B cell (primary cell): ENCODE results near the gene NOC2L. TPM values are rescaled to one million over a fixed set of nuclear protein-coding genes. Genes with fewer than 3 reads are reported as not detected.

ENCODE experiments used
- ATAC-seq: fragments of 200-7000 bp; cut with Tn5 transposase; one replicate; pipeline ENCODE4 v1.10.0; 2021; ENCODE audit warnings: low read depth, mild to moderate bottlenecking, moderate number of reproducible peaks, moderate library complexity
- CTCF ChIA-PET: fragments of 350-600 bp; sonication (Branson Sonifier 250); formaldehyde crosslinking; loops from one replicate; lab custom pipeline; 2021; ENCODE audit warnings: antibody characterized with exemption, inconsistent platforms; lab: Charles Lee
- POLR2A ChIA-PET: fragments of 350-600 bp; sonication (Branson Sonifier 250); formaldehyde crosslinking; loops from one replicate; lab custom pipeline; 2021; ENCODE audit warnings: antibody characterized with exemption; lab: Charles Lee
- DNase-seq: peaks from one replicate; pipeline ENCODE4 v3.0.0; 2013
- H2AFZ ChIP-seq: 2 replicates; pipeline ENCODE4 v1.6.1; 2012; ENCODE audit warnings: mild to moderate bottlenecking, low read depth, low read length; ENCODE audit not compliant: insufficient read depth, poor library complexity, severe bottlenecking
- H3K27ac ChIP-seq, 2 donors: 1 replicate in 1 of 2; 2 replicates in 1 of 2; pipeline ENCODE4 v1.5.1; 2012 to 2013; ENCODE audit warnings: low read length in 2 of 2, mild to moderate bottlenecking in 2 of 2, moderate library complexity in 1 of 2
- H3K27me3 ChIP-seq, 4 experiments: fragments of 200-600 bp in 1 of 4; sonication (generic) in 1 of 4; replicated peaks in 1 of 4; 1 replicate in 2 of 4; 2 replicates in 2 of 4; pipeline versions ENCODE4 v1.6.1 to v1.7.0; 2013 to 2016; ENCODE audit warnings: low read length in 3 of 4, mild to moderate bottlenecking in 2 of 4, mixed read lengths in 1 of 4, moderate library complexity in 1 of 4; ENCODE audit not compliant: insufficient read depth in 4 of 4, control insufficient read depth in 3 of 4; ENCODE audit errors: control extremely low read depth in 1 of 4
- H3K36me3 ChIP-seq, 2 experiments: replicated peaks in 1 of 2; 1 replicate in 1 of 2; 2 replicates in 1 of 2; pipeline versions ENCODE4 v1.6.1 to v1.7.1; 2013; ENCODE audit warnings: low read length in 1 of 2; ENCODE audit not compliant: insufficient read depth in 2 of 2, control insufficient read depth in 1 of 2; ENCODE audit errors: control extremely low read depth in 1 of 2, extremely low read depth in 1 of 2
- H3K4me1 ChIP-seq, 2 donors: fragments of 200-600 bp in 1 of 2; sonication (generic) in 1 of 2; 1 replicate in 1 of 2; 2 replicates in 1 of 2; pipeline versions ENCODE4 v1.5.1 to v1.6.1; 2013 to 2017; ENCODE audit warnings: low read length in 2 of 2; ENCODE audit not compliant: control insufficient read depth in 2 of 2, insufficient read depth in 2 of 2
- H3K4me2 ChIP-seq: replicated peaks from 2 replicates; pipeline ENCODE3; 2012; ENCODE audit warnings: mild to moderate bottlenecking, low read depth, low read length; ENCODE audit not compliant: poor library complexity, severe bottlenecking
- H3K4me3 ChIP-seq, 5 experiments: fragments of 200-600 bp in 1 of 5; sonication (generic) in 1 of 5; 1 replicate in 3 of 5; 2 replicates in 2 of 5; pipeline versions ENCODE4 v1.5.1 to v1.7.0; 2011 to 2016; ENCODE audit warnings: low read length in 4 of 5, mild to moderate bottlenecking in 4 of 5, low read depth in 2 of 5, control low read depth in 1 of 5, moderate library complexity in 1 of 5; ENCODE audit not compliant: insufficient read depth in 1 of 5; ENCODE audit errors: control extremely low read depth in 1 of 5, extremely low read depth in 1 of 5
- H3K79me2 ChIP-seq: fragments of 200-600 bp; sonication (generic); one replicate; pipeline ENCODE4 v1.6.0; 2016; ENCODE audit warnings: low read length; ENCODE audit not compliant: control insufficient read depth, insufficient read depth
- H3K9ac ChIP-seq: fragments of 200-600 bp; sonication (generic); 2 replicates; pipeline ENCODE4 v1.6.1; 2017; ENCODE audit warnings: mild to moderate bottlenecking, low read length, moderate library complexity
- H3K9me3 ChIP-seq, 3 donors: one replicate each; pipeline versions ENCODE4 v1.6.1 to v1.7.1; 2013; ENCODE audit warnings: low read length in 2 of 3; ENCODE audit not compliant: control insufficient read depth in 2 of 3, insufficient read depth in 1 of 3; ENCODE audit errors: control extremely low read depth in 1 of 3
- H4K20me1 ChIP-seq: 2 replicates; pipeline ENCODE4 v1.6.0; 2012; ENCODE audit warnings: mild to moderate bottlenecking, low read length; ENCODE audit not compliant: insufficient read depth, control insufficient read depth, poor library complexity, severe bottlenecking
- H3K27ac Mint-ChIP-seq: one replicate; pipeline ENCODE4 v1.8.0; 2021; ENCODE audit warnings: mixed read lengths
- H3K27me3 Mint-ChIP-seq: one replicate; pipeline ENCODE4 v1.8.0; 2021; ENCODE audit warnings: mixed read lengths
- H3K4me1 Mint-ChIP-seq: one replicate; pipeline ENCODE4 v1.8.0; 2021; ENCODE audit warnings: mixed read lengths
- H3K4me3 Mint-ChIP-seq: one replicate; pipeline ENCODE4 v1.8.0; 2021; ENCODE audit warnings: mixed read lengths
- H3K9me3 Mint-ChIP-seq: one replicate; pipeline ENCODE4 v1.8.0; 2022; ENCODE audit warnings: mixed read lengths; ENCODE audit not compliant: insufficient read depth
- EZH2 ChIP-seq: IDR thresholded peaks from 2 replicates; pipeline ENCODE4 v1.6.1; 2012; ENCODE audit warnings: borderline replicate concordance, low read depth, mild to moderate bottlenecking, moderate library complexity, low read length; ENCODE audit not compliant: insufficient read depth, poor library complexity, severe bottlenecking
- WGBS: methylation state at CpG from one replicate; pipeline ENCODE4 v1.1.5; 2013; ENCODE audit warnings: missing lambda C conversion rate; ENCODE audit not compliant: insufficient coverage; 5-methylcytosine and 5-hydroxymethylcytosine counted together
- intact Hi-C: fragments of 100-400 bp; cut with micrococcal nuclease; formaldehyde crosslinking; loops from one replicate; pipeline ENCODE4 v1.10.0; 2022
- polyA plus RNA-seq: library from polyadenylated mRNA; depleted of rRNA; stranded (reverse); fragments of >200 nt; gene quantifications from 2 replicates; pipeline ENCODE4 v1.2.3, GENCODE V29; 2012
- small RNA-seq: library from RNA; depleted of rRNA; stranded (forward); fragments of <200 nt; gene quantifications from one replicate; pipeline ENCODE3, GENCODE V24; 2012; ENCODE audit warnings: low replicate concordance, low read depth; ENCODE audit not compliant: insufficient read length
- total RNA-seq, 2 donors: library from RNA; stranded (reverse); fragments of 120-200 nt in 1 of 2; gene quantifications; 1 replicate in 1 of 2; 2 replicates in 1 of 2; pipeline versions ENCODE4 v1.2.3 to v1.2.4, GENCODE V29; 2013 to 2022
- TF ChIP-seq, protein P1 (sequence below): fragments of 200-600 bp; IDR thresholded peaks from one replicate; pipeline ENCODE4 v1.8.0; 2022; ENCODE audit warnings: antibody characterized with exemption, mild to moderate bottlenecking

NOC2L gene
- total and polyA plus RNA-seq, 2 donors (not counting 1 experiment from before 2014, with no cell fraction given) = 48.0 to 64.1 TPM

DNA sequence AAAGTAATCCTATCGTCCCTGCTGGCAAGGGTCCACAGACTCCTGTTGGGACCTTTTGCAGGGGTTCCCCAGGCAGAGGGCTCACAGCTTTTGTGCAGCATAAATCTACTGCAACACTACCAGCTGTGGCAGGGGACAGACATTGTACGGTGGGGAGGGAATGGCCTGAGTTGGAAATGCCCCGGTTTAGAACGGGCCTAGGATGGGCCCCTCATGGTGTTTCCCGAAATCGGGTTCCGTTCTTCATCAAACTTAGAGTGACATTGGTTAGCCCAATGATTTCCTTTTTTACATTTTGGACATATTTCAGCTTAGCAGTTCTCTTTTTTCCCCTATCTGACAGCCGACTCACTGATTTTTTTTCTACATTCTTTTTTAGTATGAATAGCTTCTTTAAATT is 61.8 kb downstream of the NOC2L start:
- H3K27me3 Mint-ChIP-seq = peaks cover 54% of the 10 kb centered on the region
- H3K9me3 ChIP-seq = peaks cover 0 to 8% (median 0%) of the 10 kb centered on the region in 3 donors
- no peak overlapping the region for H3K9ac ChIP-seq
- no peaks in the 10 kb centered on the region for H3K9me3 Mint-ChIP-seq
- H2AFZ ChIP-seq = no peak overlapping the region
- H4K20me1 ChIP-seq = no peaks in the 10 kb centered on the region
- peaks cover 8% of the 10 kb centered on the region for H3K4me1 Mint-ChIP-seq
- H3K4me2 ChIP-seq = no peak overlapping the region
- POLR2A ChIA-PET = no interaction called here
- peaks cover 0 to 41% (median 12%) of the 10 kb centered on the region in 4 experiments for H3K27me3 ChIP-seq
- no peaks in the 10 kb centered on the region for H3K4me1 ChIP-seq
- CTCF ChIA-PET = no interaction called here
- no peak overlapping the region for H3K27ac Mint-ChIP-seq
- peak; percentile 10 for DNase-seq
- ATAC-seq = no peak
- TF ChIP-seq, protein P1, sequence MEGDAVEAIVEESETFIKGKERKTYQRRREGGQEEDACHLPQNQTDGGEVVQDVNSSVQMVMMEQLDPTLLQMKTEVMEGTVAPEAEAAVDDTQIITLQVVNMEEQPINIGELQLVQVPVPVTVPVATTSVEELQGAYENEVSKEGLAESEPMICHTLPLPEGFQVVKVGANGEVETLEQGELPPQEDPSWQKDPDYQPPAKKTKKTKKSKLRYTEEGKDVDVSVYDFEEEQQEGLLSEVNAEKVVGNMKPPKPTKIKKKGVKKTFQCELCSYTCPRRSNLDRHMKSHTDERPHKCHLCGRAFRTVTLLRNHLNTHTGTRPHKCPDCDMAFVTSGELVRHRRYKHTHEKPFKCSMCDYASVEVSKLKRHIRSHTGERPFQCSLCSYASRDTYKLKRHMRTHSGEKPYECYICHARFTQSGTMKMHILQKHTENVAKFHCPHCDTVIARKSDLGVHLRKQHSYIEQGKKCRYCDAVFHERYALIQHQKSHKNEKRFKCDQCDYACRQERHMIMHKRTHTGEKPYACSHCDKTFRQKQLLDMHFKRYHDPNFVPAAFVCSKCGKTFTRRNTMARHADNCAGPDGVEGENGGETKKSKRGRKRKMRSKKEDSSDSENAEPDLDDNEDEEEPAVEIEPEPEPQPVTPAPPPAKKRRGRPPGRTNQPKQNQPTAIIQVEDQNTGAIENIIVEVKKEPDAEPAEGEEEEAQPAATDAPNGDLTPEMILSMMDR = no peak
- TF ChIP-seq EZH2 = no peak
- no peak overlapping the region for H3K27ac ChIP-seq
- intact Hi-C loops = no loop called here
- no peak overlapping the region for H3K4me3 Mint-ChIP-seq
- WGBS = 3% methylated on average over 6 of the region's 8 CpGs
- no peak overlapping the region for H3K4me3 ChIP-seq
- no peaks in the 10 kb centered on the region for H3K36me3 ChIP-seq
- H3K79me2 ChIP-seq = no peaks in the 10 kb centered on the region

Small RNA genes lying within 50 kb of the gene (small RNA-seq; reads per million reads assigned to genes)
- gene AL645608.3 (not detected), gene AL645608.4 (not detected)

Other genes with a start within 250 kb of the NOC2L start
- not detected in 2 replicates for gene SAMD11, start 35.3 kb downstream of the NOC2L start, total RNA-seq
- gene SAMD11, start 35.3 kb downstream of the NOC2L start, polyA plus RNA-seq = not detected in 2 replicates
- gene KLHL17, start 1.3 kb upstream of the NOC2L start, total RNA-seq = 21.6 and 30.1 TPM in 2 replicates
- 57.1 and 57.5 TPM in 2 replicates for gene KLHL17, start 1.3 kb upstream of the NOC2L start, polyA plus RNA-seq
- gene PLEKHN1, start 7.2 kb upstream of the NOC2L start, total RNA-seq = 0.63 and 1.1 TPM in 2 replicates
- 0.36 and 0.37 TPM in 2 replicates for gene PLEKHN1, start 7.2 kb upstream of the NOC2L start, polyA plus RNA-seq
- not detected in 2 replicates for gene PERM1, start 22.8 kb upstream of the NOC2L start, total RNA-seq
- not detected in 2 replicates for gene PERM1, start 22.8 kb upstream of the NOC2L start, polyA plus RNA-seq
- gene HES4, start 40.8 kb upstream of the NOC2L start, total RNA-seq = 3.2 and 4.3 TPM in 2 replicates
- gene HES4, start 40.8 kb upstream of the NOC2L start, polyA plus RNA-seq = 4.5 and 18.1 TPM in 2 replicates
- gene ISG15, start 54.2 kb upstream of the NOC2L start, total RNA-seq = 25.2 and 28.3 TPM in 2 replicates
- 71.2 and 91.4 TPM in 2 replicates for gene ISG15, start 54.2 kb upstream of the NOC2L start, polyA plus RNA-seq
- gene AGRN, start 60.9 kb upstream of the NOC2L start, total RNA-seq = 31.3 and 32.3 TPM in 2 replicates
- 7.0 and 7.3 TPM in 2 replicates for gene AGRN, start 60.9 kb upstream of the NOC2L start, polyA plus RNA-seq
- gene RNF223, start 115.0 kb upstream of the NOC2L start, total RNA-seq = not detected in 2 replicates
- gene RNF223, start 115.0 kb upstream of the NOC2L start, polyA plus RNA-seq = not detected in 2 replicates
- gene C1orf159, start 156.8 kb upstream of the NOC2L start, total RNA-seq = 23.0 and 25.3 TPM in 2 replicates
- 25.6 and 29.6 TPM in 2 replicates for gene C1orf159, start 156.8 kb upstream of the NOC2L start, polyA plus RNA-seq
- 0.37 and 0.61 TPM in 2 replicates for gene TTLL10, start 214.6 kb upstream of the NOC2L start, total RNA-seq
- gene TTLL10, start 214.6 kb upstream of the NOC2L start, polyA plus RNA-seq = 0.37 and 0.45 TPM in 2 replicates
- 33.5 and 38.1 TPM in 2 replicates for gene TNFRSF18, start 247.3 kb upstream of the NOC2L start, total RNA-seq
- 10.1 and 25.2 TPM in 2 replicates for gene TNFRSF18, start 247.3 kb upstream of the NOC2L start, polyA plus RNA-seq